Vagina (tissue), 2 donors: ENCODE measurements around the gene IPO5.

ENCODE experiments used
- POLR2A ChIP-seq, 2 donors: fragments of 450-650 bp; IDR thresholded peaks; one replicate each; pipeline ENCODE4 v1.6.1; 2017; ENCODE audit warnings: antibody characterized with exemption in 2 of 2, mild to moderate bottlenecking in 2 of 2, moderate library complexity in 2 of 2
- TF ChIP-seq, protein P1 (sequence below), 3 experiments: fragments of 450-650 bp in 2 of 3; fragments of 200-600 bp in 1 of 3; sonication (generic) in 1 of 3; IDR thresholded peaks; one replicate each; pipeline ENCODE4 v1.5.1; 2017 to 2019; ENCODE audit warnings: antibody characterized with exemption in 3 of 3, mild to moderate bottlenecking in 2 of 3, moderate library complexity in 2 of 3

DNA sequence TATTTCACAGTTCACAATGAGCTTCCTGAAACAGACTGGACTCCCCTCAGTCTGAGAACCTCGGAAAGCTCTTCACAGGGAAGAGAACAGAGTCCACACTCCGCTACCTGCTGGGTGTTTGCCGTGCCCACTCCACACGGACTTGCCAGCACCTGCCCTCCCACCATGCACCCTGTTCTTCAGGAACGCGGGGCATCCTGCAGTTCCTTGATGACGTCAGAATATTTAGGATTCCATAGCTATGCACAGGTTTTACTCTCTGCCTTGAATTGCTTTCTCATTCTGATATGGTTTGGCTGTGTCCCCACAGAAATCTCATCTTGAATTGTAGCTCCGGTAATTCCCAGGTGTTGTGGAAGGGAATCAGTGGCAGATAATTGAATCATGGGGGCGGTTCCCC lies 115.0 kb downstream of the IPO5 start:
- TF ChIP-seq, protein P1, sequence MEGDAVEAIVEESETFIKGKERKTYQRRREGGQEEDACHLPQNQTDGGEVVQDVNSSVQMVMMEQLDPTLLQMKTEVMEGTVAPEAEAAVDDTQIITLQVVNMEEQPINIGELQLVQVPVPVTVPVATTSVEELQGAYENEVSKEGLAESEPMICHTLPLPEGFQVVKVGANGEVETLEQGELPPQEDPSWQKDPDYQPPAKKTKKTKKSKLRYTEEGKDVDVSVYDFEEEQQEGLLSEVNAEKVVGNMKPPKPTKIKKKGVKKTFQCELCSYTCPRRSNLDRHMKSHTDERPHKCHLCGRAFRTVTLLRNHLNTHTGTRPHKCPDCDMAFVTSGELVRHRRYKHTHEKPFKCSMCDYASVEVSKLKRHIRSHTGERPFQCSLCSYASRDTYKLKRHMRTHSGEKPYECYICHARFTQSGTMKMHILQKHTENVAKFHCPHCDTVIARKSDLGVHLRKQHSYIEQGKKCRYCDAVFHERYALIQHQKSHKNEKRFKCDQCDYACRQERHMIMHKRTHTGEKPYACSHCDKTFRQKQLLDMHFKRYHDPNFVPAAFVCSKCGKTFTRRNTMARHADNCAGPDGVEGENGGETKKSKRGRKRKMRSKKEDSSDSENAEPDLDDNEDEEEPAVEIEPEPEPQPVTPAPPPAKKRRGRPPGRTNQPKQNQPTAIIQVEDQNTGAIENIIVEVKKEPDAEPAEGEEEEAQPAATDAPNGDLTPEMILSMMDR (IDR thresholded peaks at IDR 0.05) = no peak
- TF ChIP-seq POLR2A (IDR thresholded peaks at IDR 0.05) = no peak
